CD4-positive, alpha-beta T cell treated with Interleukin-17A for 4 hours (primary cell): ENCODE measurements around the gene AUTS2.

Experiments used
- DNase-seq: peaks from one replicate; pipeline ENCODE4 v3.0.0-alpha.2; 2020; ENCODE audit warnings: mixed read lengths

Gene AUTS2

GRCh38 chr7:69691734-69692133 is 93.5 kb downstream of the AUTS2 start:
- DNase-seq = no peak

- DNase-seq = no peak
Observed at GRCh38 chr7:69692611-69693010, 94.3 kb downstream of the AUTS2 start.

GRCh38 chr7:69693042-69693441 is 94.8 kb downstream of the AUTS2 start:
- no peak for DNase-seq

DNA sequence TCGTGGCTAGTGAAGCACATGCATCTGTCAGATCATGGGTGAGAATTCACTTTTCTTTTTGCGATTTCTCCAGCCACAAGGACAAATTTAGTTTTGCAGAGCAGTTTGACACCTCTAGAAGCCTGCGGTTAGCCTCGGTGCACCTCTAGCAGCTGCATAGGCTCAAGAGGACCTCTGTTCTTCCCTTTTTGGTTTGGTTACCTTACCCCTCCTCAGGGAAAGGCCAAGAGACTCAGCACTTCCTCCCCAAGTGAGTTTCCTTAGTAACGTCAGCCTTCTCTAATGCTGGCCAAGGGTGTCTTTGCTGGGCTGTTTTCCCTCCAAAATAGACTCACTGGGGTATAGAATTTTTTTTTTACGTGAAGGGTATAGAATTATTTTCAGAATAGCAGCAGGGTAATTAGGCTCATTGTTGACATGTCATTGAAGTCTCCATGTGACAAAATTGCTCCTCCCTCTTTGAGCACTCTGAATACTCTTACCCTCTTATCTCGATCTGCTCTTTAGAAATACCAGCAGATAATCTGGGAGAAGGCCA is 97.8 kb downstream of the AUTS2 start:
- no peak for DNase-seq

DNA sequence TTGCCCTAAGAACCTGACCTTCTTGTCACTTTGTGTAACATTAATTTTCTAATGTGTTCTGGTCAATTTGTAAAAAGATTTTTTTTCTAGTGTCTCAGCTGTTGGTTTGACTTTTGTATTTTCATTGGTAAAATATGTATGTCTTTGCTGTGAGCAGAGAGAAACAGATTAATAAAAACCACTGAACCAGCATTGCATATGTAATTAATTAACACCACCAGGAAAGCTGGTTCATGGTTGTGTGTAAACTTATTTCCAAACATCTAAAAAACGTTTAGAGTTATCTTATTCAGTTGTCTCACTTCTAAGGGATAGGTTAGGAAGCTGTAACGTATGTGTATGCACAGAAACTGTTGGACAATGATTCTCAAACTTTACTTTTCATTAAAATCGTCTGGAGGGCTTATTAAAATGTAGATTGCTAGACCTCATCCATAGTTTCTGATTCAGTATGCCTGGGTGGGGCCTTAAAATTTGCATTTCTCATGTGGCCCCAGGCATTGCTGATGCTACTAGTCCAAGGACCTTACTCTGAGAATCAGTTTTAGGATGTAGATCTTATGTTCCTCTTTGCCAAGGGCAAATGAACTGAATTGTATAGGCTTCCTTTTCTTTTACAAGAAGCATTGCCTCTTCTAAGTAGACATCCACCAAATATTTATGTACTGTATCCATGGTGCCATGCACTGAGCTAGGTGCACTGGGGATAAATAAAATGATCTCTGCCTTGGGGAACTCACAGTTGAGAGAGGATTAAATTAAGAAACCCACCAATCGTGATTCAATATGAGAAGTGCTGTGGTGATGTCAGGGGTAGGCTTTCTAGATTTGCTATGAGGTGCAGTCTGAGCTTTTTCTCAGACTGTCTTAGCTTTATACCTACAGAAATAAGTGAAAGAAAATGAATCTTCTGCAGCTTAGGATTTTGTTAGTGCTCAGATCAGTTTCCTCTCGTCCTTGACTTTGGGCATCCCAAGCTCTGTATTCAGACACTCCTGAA is 98.7 kb downstream of the AUTS2 start:
- no peak for DNase-seq

DNA sequence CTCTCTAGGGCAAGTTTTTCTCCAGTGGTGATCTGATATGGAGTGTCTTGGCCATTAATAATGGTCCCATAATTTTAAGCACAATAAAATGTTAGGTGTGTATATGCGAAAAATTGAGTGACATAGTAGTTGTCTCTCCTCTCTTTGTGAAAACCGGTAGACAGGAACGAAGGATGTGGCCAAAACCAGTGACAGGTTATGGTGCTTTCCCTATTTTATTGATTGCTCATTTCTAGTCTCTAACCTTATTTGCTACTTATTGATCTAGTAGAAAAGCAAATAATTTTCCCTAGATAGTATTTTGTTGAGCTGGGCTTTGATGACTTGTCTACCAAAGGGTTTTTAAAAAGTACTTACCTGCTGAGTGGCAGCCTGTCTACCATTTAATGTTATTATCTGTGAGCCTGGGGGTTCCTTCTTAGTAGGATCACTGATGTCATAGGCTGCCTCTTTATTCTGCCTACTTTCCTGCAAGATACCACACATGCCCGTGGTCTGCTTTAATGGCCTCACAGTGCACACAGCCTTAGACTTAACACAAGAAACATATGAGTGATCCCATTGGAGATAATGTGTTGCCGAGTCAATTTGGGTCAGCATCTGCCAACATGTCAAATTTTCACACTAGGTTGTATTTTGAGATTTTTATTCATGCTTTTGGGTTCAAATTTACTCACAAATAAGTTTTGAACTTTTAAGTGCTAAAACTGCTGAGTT is 100.0 kb downstream of the AUTS2 start:
- DNase-seq = no peak

GRCh38 chr7:69699931-69700330 is 101.7 kb downstream of the AUTS2 start:
- DNase-seq = no peak

GRCh38 chr7:69700331-69700730 is 102.1 kb downstream of the AUTS2 start:
- no peak for DNase-seq

- DNase-seq = no peak
Observed at GRCh38 chr7:69701288-69701687, 103.0 kb downstream of the AUTS2 start.

GRCh38 chr7:69702357-69702756 is 104.1 kb downstream of the AUTS2 start:
- no peak for DNase-seq

GRCh38 chr7:69703099-69703498 is 104.8 kb downstream of the AUTS2 start:
- no peak for DNase-seq

DNA sequence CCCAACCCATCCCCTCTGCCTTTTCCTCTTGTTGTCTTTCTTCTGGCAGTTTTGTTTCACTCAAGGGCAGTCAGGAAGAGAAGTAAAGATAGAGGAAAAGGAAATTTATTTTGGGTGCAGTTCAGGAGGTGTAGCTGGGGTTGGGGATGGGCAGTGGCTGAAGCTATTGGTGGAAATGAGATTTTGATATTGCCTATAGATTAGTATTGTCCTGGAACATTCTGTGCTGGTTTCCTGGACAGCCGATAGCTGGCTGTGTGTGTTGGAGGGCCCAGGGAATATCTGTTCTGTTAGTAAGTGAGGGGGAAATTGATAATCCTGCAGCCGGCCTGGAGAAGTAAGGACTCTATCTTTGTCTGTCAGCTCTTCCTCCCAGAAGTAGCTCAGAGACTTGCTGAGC is 107.8 kb downstream of the AUTS2 start:
- DNase-seq = no peak

GRCh38 chr7:69708857-69709256 is 110.6 kb downstream of the AUTS2 start:
- DNase-seq = no peak

DNA sequence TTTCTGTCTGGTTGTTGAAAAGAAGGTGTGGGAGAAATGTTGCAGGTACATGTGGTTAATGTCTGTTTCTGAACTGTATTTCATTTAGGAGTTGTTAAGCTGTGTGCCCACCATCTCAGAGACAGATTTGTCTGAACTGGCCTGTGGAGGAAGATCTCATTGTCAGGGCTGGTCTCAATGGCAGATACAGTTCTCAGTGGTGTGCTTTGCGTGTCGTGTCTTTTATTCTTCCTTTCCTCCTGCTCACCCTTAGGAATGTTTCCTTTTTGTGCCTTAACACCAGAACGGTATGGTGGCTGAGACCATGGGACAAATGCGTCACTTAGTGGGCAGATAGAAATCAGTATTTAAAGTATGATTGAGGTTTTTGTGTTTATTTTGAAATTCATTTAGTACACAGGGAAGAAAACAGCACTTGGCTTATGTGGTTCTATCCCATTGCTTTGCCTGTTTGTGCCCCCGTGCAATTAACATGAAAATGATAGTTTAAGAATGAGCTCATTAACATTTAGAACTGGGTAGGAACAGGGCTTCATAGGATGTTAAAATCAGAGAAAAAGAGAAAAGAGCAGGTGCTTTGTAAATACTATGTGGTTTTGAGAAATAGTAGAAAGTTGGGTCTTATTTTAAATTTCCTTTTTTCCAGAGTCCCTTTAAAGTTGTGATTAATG is 112.6 kb downstream of the AUTS2 start:
- no peak for DNase-seq

GRCh38 chr7:69714886-69715576 is 116.8 kb downstream of the AUTS2 start:
- no peak for DNase-seq

DNA sequence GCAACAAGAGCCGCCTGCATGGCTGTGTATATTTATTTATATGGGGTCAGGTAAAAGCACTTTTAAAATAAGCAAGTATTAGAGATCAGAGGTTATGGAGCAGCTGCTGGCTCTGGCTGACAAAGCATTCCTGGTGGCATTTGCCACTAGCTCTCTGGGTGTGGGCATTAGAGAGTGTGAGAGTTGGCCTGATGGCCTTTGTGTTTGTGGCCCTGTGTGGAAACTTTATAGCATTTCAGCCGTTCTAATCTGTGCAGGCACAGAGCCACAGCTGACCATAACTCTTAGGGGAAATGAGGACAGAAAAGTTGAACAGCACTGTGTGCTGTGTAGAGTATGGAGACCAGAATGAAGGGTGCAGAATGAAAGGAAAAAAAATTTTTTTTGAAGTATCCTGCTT is 118.9 kb downstream of the AUTS2 start:
- DNase-seq = no peak

DNA sequence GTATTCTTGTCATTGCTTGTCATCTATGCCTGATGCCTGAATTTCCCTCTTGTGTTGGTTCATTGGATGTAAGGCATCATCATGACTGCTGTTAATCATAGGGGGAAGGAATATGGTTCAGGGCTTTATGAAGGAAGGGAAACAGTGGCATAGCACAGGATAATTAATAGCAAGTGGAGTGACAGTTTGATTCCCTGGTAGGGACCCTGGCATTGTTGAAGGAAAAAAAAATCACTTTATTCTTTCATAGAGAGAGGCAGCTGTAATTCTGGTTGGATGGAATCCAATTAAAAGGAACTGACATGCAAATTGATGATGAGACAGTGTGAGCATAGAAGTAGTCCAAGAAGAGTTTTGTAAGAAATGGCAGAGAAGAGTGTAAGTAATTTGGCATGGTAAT is 121.4 kb downstream of the AUTS2 start:
- no peak for DNase-seq

DNA sequence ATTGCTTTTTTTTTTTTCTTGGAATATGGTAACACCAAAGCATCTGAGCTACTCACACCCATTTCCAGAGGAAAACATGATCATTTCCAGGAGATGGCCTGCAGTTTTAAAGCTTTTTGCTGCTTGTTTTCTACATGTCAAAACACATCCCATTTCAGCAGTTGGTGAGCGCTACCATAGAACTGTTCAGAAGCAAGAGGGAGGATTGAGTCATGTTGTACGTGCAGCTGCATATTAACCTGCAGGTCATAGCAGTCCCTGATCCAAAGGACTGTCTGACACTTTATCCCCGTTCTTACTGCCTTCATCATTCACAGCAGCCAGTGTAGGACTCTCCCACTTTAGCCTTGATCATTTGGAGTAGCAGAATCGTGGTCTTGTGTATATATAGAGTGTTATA is 124.6 kb downstream of the AUTS2 start:
- DNase-seq = no peak

DNA sequence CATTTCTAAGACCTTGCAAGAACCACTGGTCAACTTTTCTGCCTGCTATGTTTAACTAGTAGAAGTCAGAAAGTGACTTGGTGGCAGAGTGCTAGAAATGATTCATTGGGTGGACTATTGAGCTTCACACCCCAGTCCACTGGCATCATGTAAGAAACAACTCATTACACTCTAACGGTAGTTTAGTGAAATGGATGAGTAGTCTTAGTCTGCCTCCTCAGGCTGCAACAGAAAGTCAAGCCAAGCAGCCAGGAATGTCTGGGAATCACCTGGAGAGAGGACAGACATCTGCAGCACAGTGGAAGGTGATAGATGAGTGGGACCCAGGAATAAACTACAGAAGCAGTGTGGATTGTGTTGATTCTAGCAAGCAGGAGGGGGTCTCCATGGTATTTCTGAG is 125.4 kb downstream of the AUTS2 start:
- DNase-seq = no peak

- DNase-seq = no peak
Observed at GRCh38 chr7:69728304-69728703, 130.0 kb downstream of the AUTS2 start.

- no peak for DNase-seq
Observed at GRCh38 chr7:69732203-69732602, 133.9 kb downstream of the AUTS2 start.

DNA sequence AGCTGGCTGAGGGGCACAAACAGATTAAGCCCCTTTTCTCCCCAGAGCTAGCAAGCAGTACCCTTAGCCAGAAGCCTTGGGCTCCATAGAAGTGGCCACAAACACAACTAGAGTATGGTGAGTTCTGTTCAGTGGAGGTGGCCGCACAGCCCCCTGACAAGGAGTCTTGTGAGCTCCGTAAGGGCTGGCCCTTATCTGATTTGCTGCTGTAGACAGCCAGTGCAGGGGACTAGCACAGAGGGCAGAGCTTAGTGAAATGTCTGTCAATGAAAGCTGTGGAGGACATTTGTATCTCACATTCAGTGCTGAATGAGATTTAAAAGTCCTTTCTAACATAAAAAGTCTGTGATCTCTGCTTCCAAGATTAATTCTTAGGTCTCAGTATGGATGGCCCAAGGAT is 137.3 kb downstream of the AUTS2 start:
- DNase-seq = no peak
